PFSK-1 (cell line): Measurements from ENCODE around the gene SMIM8.

Experiments
- POLR2AphosphoS5 ChIP-seq: IDR thresholded peaks from 2 replicates; pipeline ENCODE4 v1.6.1; 2012; ENCODE audit warnings: low read depth, mild to moderate bottlenecking, control low read depth, low read length, moderate library complexity
- REST ChIP-seq, 2 experiments: IDR thresholded peaks; 2 replicates each; pipeline versions ENCODE4 v1.6.1 to v1.8.0; 2011 to 2012; ENCODE audit warnings: low read depth in 2 of 2, low read length in 2 of 2, control low read depth in 1 of 2, inconsistent platforms in 1 of 2, mild to moderate bottlenecking in 1 of 2, moderate library complexity in 1 of 2; ENCODE audit not compliant: insufficient read depth in 1 of 2

GRCh38 chr6:87341158-87341557, 18.8 kb downstream of the SMIM8 start:
- TF ChIP-seq REST (IDR thresholded peaks at IDR 0.05; ENCODE audit: insufficient read depth in 1 of 2, low read depth in 2 of 2, low read length in 2 of 2) (no peak), POLR2AphosphoS5 (no peak)
